ENCODE data around the gene CCDC54.

Gene CCDC54

DNA sequence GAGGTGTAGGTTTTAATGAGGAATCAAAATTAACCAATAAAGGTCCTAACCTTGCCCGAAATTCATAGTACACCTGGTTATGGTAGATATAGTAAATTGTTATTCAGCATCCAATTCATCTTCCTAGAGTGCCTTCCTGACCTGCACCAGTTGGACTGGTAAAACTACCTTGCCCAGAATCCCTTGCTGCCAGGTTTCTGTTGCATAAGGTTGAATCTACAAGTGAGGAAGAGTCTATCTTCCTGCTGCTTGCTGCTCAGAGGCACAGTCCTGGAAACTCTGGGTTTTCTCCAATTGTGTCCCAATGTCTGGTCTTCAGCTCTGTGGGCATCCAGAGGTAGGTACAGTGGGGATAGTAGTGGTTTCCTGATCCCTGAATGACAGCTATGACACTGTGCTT, 17.3 kb downstream of the CCDC54 start:
- no peak for DNase-seq

DNA sequence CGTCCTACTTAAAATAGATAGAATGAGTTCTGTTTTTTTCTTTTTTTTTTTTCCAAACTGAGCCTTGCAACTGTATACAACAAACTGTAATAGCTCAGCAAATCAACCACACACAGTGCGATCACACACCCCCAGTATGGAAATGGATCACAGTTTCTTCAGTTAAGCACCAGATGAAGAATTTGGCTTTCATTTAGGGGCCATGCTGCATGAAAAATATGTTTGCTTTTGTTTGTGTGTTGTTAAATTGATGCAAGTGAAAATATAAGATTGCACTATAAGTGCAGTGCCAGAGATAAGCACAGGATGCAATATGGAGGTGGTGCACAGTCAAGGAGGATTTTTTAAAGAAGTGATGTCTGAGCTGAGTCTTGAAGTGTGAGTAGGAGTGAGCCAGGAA, 17.8 kb downstream of the CCDC54 start:
- DNase-seq, result no peak

DNA sequence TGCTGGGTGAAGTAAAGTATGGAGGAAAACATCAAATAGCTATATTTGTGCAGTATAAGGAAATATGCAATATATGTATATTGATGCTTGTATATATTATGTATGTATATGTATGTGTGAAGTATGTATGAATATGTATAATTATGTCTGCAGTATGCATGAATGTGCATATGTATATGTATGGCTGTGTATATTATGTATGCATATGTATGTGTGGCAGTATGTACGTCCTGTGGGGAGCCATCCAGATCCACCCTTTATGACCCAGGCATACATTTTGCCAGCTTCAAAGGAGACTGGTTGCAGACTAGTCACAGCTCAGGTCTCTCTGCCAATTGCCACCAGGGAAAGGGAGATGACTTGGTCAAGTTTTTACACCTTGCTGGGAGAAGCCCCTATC, 24.1 kb downstream of the CCDC54 start:
- DNase-seq, result no peak

DNA sequence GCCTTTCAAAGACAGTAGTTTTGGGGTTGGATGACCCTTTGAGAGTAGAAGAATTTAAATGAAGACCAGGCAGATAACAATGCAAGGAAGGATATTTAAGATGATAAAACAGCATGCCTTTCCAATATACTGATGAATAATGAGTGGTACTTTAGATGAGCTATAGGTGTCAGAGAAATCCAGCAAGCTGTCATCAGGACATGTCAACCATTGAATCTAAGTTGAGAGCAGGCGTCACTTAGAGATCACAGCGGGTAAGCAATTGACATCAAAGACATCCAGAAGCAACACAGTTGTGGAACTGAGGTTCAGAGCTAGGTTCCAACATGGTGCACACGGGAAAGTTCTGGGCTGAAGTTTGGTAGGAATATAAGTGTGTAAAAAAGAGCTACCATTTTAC, 25.0 kb downstream of the CCDC54 start:
- no peak for DNase-seq

DNA sequence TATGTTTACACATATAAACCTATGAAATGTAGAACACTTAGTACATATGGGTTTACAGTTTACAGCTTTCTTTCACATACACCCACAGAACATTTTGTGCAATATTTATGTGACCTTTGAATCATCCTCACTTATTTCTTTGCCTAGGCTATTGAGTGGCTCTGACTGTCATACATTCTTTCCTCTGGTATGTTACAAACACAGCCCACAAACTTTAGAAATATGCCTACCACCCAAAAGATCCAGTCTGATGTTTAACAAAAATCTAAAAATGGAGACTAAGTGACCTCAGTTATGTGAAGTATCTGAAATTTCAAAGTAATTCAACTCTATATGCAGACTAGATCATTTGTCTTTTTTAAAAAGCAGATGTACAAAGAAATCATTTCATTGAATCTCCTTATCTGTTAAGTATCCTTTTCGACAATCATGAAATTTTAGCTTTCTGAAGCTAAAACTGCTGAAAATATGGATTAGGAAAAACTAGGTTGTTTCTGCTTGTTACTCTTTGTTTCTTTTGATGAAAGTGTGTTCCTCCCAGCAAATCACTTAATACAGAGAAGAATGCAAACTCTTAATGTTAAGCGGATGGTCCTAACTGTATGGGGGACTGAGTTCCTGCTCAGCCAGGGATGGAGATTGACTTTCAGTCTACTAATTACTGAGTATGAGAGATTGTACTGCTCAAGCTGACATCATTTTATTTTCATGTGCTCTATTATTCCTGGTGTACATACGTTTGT, 27.7 kb downstream of the CCDC54 start:
- peak; percentile 90 for DNase-seq

DNA sequence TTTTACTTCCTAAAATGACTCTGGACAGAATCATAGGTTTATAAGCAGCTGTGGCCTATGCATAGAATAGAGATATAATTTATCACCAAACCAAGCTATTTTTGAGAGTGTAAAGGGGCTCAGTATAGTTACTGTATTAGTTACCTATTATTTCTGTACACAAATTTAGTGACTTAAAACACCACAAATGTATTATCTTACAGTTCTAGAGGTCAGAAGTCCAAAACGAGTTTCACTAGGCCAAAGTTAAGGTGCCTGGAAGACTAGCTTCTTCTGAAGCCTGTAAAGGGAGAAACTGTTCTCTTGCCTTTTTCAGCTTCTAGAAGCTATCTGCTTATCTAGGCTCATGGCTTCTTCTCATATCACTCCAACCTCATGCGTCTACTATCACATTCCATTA, 30.1 kb downstream of the CCDC54 start:
- no peak for DNase-seq

DNA sequence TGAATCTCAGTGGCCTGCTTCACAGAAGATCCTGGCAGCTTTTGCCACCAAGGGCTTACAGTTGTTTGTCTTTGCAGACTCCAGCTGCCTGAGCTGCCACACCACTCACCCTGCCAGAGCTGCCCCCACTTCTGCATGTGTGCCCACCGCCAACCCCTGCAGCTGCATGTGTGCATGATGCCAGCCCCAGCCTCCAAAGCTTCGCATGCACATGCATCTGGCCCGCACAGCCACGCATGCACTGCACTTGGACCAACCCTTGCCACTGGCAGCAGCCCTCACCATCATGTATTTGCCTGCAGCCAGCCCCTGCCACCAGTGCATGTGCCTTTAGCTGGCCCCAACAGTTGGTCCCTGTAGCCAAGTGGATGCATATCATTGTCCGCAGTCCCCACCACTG, 31.3 kb downstream of the CCDC54 start:
- DNase-seq, result no peak

DNA sequence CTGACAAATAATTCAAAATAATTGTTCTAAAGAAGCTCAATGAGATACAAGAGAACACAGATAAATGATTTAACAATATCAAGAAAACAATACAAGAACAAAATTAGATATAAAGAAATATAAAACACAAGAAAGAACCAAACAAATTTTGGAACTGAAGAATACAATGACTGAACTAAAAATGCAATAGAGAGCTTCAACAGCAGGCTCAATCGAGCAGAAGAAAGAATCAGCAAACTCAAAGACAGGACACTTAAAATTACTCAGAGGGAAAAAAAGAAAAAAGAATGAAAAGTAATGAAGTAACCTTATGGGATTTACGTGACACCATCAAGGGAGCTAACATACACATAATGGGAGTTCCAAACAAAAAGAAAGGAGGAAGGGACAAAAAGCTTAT, 32.1 kb downstream of the CCDC54 start:
- DNase-seq, result no peak

DNA sequence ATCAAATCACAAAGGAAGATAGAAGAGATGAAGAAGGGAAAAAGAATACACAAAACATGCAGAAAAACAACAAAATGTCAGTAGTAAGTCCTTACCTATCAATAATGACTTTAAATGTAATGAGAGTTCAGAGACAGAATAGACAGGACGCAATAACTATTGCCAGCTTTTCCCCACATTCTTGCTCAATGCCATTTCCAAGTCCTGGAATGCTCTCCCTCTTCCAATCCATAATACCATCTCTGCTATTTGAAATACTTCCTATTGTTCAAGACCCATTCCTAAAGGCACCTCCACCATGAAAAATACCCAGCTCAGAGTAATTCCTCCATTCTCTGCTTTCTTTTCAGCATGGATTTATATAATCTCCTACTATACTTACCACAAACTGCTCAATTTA, 33.4 kb downstream of the CCDC54 start:
- DNase-seq, result no peak

DNA sequence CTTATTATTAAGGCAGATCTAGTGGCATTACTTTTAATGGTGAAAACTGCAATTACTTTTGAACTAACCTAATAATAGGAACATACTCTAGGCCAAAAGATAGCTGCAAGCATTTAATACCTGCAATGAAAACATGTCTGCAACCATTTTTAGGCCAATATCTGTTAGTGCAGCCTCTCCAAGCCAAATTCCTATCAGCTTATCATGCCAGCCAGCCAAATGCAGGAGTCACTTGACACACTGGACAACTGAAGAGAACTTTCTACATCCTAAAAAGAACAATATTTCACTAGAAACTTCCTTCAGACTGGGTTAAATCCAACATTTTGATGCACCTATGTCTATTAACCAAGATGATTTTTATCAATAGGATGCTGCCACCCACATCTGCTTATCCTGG, 33.8 kb downstream of the CCDC54 start:
- no peak for DNase-seq

DNA sequence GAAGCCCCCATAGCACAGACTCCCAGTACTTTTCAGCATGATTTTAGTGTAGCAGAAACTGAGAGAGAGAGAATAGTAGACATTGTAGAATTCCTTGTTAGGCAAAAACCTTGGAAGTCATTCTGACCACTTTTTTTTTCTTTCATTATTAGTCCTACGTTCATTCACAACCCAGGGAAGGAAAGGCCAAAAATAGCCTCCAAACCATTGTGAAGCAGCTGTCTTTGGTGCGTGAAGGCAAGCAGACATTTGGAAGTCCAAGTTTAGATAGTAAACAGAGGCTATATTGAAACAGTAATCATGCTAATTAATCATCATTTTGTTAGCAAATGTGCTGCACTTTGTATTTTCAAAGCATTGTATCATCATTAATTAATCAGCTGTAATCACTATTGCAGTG, 34.5 kb downstream of the CCDC54 start:
- DNase-seq, result no peak

DNA sequence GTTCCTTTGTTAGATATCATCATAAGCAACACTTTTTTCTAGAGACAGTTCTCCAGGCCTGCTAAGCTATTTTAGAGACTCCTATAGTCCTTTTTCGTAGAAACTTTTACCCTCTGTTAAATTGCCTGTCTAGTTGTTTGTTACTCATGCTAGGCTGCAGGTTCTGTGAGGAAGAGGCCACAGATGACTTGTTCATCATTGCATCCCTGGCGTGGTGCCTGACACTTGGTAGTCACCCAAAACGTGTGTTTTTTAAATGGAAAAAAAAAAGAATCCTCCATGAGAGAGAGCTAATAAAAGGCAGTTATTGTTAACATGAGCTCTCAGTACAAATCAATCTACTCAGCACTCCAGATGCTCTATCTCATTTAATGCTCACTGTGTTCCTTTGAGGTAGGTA, 35.1 kb downstream of the CCDC54 start:
- peak; percentile 62 for DNase-seq

DNA sequence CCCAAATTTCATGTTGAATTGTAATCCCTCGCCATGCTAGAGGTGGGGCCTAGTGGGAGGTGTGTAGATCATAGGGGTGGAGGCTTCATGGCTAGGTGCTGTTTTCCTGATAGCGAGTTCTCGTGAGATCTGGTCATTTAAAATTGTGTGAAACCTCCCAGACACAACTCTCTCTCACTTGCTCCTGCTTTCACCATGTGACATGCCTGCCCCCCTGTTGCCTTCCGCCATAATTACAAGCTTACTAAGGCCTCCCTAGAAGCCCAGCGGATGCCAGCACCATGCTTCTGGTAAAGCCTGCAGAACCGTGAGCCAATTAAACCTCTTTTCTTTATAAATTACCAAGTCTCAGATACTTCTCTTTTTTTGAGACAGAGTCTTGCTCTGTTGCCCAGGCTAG, 36.0 kb downstream of the CCDC54 start:
- DNase-seq, result no peak

DNA sequence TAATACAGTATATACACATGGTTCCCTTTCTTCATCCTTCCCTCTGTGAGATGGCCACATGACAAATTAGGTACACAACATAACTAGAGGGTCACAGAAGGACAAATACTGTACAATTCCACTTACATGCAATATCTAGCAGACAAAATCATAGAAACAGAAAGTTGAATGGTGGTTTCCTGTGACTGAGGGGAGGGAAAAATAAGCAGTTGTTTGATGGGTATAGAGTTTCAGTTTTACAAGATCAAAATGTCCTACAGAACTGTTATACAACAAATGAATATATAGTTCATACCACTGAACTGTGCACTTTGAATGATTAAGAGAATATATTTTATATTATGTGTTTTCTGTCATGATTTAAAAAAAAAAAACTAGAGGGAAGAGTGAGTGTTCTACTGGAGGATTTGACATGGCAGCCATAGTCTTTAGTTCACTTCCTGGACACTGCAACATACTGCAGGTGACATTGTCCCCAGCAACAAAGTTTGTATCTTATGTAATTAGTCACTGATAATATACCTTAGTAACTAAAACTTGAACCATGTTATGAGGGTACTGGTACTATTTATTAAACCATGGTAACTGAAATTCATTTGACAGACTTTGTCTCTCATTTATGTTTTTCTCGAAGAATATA, 37.2 kb downstream of the CCDC54 start:
- no peak for DNase-seq

DNA sequence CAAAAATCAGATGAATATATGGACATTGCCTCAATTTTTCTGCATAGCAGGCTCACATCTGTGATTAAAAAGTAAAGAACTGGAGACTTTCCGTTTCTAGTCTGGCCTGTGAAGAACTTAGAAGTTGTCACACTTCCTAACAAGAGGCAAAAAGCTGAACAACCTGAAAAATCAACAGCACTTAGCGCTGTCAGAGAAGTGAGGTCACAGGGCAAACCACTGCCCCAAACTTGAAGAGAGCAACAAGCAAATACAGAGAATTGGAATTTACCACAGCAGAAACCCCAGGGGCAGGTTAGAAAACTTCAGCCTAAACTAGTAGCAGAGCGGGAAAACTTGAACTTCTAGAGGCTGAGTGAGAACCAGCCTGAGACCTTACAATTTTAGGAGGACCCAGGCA, 38.9 kb downstream of the CCDC54 start:
- no peak for DNase-seq

DNA sequence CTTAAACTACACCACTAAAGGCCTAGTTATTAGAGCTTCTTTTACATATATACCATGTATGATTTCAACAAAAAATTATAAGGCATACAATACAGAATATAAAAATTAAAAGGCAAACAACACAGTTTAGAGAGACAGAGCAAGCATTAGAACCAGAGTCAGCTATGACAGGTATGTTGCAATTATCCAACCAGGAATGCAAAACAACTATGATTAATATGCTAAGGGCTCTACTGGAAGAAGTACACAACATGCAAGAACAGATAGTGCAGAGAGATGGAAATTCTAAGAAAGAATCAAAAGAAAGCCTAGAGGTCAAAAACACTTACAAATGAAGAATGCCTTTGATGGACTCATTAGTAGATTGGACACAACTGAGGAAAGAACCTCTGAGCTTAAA, 39.6 kb downstream of the CCDC54 start:
- peak; percentile 37 for DNase-seq

DNA sequence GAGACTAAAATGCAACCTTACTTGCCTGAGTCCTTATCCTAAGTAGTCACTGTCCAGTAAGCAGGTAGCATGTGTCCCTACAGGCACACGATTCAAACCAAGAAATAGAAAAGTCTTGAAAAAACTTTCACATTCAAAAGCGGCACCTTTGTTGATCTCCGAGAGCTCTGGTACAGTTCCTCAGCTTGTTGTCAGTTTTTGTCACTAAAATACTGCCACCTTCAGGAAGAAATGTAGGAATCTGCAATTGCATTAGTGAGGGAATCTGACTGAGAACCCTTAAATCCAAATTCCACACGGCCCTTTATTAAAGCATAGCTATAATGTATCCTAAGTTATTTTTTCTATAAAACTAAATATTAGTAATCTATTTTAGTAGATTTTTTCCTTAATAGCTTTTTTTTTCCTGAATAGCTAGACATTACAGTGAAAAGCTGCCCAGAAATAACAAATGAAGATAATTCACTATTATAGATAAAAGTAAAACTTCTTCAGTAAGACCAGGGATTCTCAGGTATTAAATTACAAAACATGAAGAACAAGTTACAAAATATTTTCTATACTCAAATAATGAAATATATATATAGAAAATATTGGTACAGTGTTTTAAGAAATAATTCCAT, 44.0 kb downstream of the CCDC54 start:
- peak; percentile 75 for DNase-seq

DNA sequence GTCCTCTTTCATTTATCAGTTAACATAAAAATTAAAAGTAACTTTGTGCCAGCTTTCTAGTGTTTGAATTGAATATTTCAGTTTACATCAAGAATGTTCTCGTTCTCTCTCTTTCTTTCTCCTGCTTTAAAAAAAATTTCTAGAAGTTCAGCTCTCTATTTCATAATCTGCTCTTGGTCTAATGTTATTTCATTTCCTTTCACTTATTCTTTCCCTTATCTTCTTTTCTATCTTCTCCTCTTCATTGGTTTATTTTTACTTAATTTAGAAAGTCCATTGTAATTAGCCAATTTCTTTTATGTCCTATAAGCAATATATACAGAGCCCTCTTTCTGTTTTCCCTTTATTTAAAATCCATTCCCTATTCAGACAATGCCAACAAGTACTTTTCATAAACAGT, 44.6 kb downstream of the CCDC54 start:
- DNase-seq, result no peak

DNA sequence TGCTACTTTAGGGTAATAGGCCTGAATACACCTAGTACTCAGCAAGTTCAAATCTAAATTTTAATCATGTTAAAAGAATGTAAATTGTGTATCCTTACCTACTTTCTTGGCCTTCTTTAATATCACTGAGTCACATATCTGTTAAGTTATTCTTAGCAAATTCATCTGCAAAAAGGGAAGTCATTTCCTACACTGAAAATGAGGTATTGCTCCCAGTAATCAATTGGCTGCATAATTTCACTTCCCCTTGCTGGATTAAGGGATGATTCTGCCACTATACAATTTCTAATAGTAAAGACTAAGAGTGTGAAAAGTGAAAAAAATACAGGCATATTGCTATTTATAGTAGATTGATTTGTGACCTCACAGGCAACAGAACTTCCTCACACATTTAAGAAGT, 47.8 kb downstream of the CCDC54 start:
- DNase-seq, result no peak

DNA sequence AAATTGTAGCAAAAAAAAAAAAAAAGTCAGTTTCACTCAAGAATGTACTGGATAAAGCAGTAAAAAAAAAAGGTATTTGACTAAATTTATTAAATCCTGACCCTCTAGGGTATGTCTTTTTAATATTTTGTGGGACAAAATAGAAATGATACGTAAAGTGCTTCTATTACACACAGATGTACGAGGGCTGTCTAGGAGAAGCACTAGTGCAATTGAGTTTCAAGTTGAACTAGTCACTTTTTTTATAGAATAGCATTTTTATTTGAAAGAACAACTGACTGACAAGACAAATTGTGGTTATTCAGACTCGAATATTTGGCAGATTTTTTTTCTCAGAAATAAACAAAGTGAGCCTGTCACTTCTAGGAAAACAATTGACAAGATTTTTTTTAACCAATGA, 49.0 kb downstream of the CCDC54 start:
- no peak for DNase-seq
